Left ventricle myocardium inferior (tissue), 1 donor: ENCODE results near the gene ANKRD44. TPM values are rescaled to one million over a fixed set of nuclear protein-coding genes. Genes with fewer than 3 reads are reported as not detected.
A peak's percentile ranks its signal among the peaks of the same experiment; 100 is the strongest.

Experiments used
- DNase-seq: peaks from one replicate; pipeline ENCODE4 v3.0.0-alpha.2; 2020
- H3K27ac ChIP-seq: fragments of 200-600 bp; replicated peaks from 2 replicates; pipeline ENCODE4 v1.8.0; 2021
- H3K27me3 ChIP-seq: fragments of 200-600 bp; 2 replicates; pipeline ENCODE4 v1.8.0; 2021; ENCODE audit warnings: low read depth
- H3K36me3 ChIP-seq: fragments of 200-600 bp; 2 replicates; pipeline ENCODE4 v1.8.0; 2021
- H3K4me1 ChIP-seq: fragments of 200-600 bp; 2 replicates; pipeline ENCODE4 v1.8.0; 2021
- H3K4me3 ChIP-seq: fragments of 200-600 bp; 2 replicates; pipeline ENCODE4 v1.8.0; 2021; ENCODE audit warnings: mild to moderate bottlenecking, moderate library complexity
- H3K9me3 ChIP-seq: fragments of 200-600 bp; replicated peaks from 2 replicates; pipeline ENCODE4 v1.8.0; 2021
- CTCF ChIP-seq: fragments of 200-600 bp; IDR thresholded peaks from 2 replicates; pipeline ENCODE4 v1.8.0; 2021; ENCODE audit warnings: antibody characterized with exemption, mild to moderate bottlenecking, borderline replicate concordance
- intact Hi-C: fragments of 100-400 bp; cut with micrococcal nuclease; formaldehyde crosslinking; loops from one replicate; pipeline ENCODE4 v1.11.0; 2022
- total RNA-seq: library from RNA; stranded (reverse); fragmentation: NEBNext Ultra II Directional; extraction: Animal tissue kit (Norgen Biotek cat#: 25700); gene quantifications from one replicate; pipeline ENCODE4 v1.2.1, GENCODE V29; 2021
- donor health status: DM: no; HTN: yes; CAD: no; lungs with severe emphysema.

The ANKRD44 gene
- total RNA-seq, 1 donor from 2014 or later, result 7.1 TPM

- intact Hi-C loops, result no loop called here
- H3K36me3 ChIP-seq, result no peaks in the 10 kb centered on the region
- H3K4me1 ChIP-seq, result peaks cover 21% of the 10 kb centered on the region
- peak; percentile 40 for DNase-seq
- no peak overlapping the region for H3K4me3 ChIP-seq
- H3K27me3 ChIP-seq, result no peaks in the 10 kb centered on the region
- H3K27ac ChIP-seq, result peak overlapping the region; percentile 6
- no peaks in the 10 kb centered on the region for H3K9me3 ChIP-seq
- no peak for TF ChIP-seq CTCF
Observed at GRCh38 chr2:197179744-197180498, 130.7 kb downstream of the ANKRD44 start.

GRCh38 chr2:197176522-197176921 lies 134.1 kb downstream of the ANKRD44 start:
- Histone ChIP-seq H3K36me3 (no peaks in the 10 kb centered on the region), H3K4me1 (peaks cover 11% of the 10 kb centered on the region), H3K9me3 (no peaks in the 10 kb centered on the region), H3K27me3 (no peaks in the 10 kb centered on the region), H3K27ac (no peak overlapping the region), H3K4me3 (no peak overlapping the region)
- intact Hi-C loops, result no loop called here
- TF ChIP-seq CTCF, result no peak
- no peak for DNase-seq

GRCh38 chr2:197174539-197175094 lies 136.0 kb downstream of the ANKRD44 start:
- no peak overlapping the region for H3K27ac ChIP-seq
- peaks cover 2% of the 10 kb centered on the region for H3K4me1 ChIP-seq
- DNase-seq, result no peak
- H3K27me3 ChIP-seq, result no peaks in the 10 kb centered on the region
- intact Hi-C loops, result no loop called here
- H3K4me3 ChIP-seq, result no peak overlapping the region
- no peaks in the 10 kb centered on the region for H3K36me3 ChIP-seq
- no peak for TF ChIP-seq CTCF
- no peaks in the 10 kb centered on the region for H3K9me3 ChIP-seq

GRCh38 chr2:197171582-197171981 lies 139.0 kb downstream of the ANKRD44 start:
- DNase-seq, result no peak
- H3K9me3 ChIP-seq, result no peaks in the 10 kb centered on the region
- no peak overlapping the region for H3K27ac ChIP-seq
- intact Hi-C loops, result no loop called here
- no peak for TF ChIP-seq CTCF
- no peaks in the 10 kb centered on the region for H3K36me3 ChIP-seq
- H3K27me3 ChIP-seq, result no peaks in the 10 kb centered on the region
- H3K4me3 ChIP-seq, result no peak overlapping the region
- H3K4me1 ChIP-seq, result peaks cover 16% of the 10 kb centered on the region

- H3K4me3 ChIP-seq, result no peak overlapping the region
- TF ChIP-seq CTCF, result no peak
- H3K36me3 ChIP-seq, result no peaks in the 10 kb centered on the region
- H3K27me3 ChIP-seq, result no peaks in the 10 kb centered on the region
- H3K4me1 ChIP-seq, result peaks cover 16% of the 10 kb centered on the region
- no peak for DNase-seq
- H3K9me3 ChIP-seq, result no peaks in the 10 kb centered on the region
- intact Hi-C loops, result no loop called here
- no peak overlapping the region for H3K27ac ChIP-seq
Observed at GRCh38 chr2:197170208-197170607, 140.4 kb downstream of the ANKRD44 start.
